Thyroid gland (tissue), 4 donors: Measurements from ENCODE around the gene LAMB1.

Experiments
- CTCF ChIP-seq, 6 experiments: fragments of 200-600 bp in 3 of 6; fragments of 450-650 bp in 3 of 6; sonication (generic) in 3 of 6; IDR thresholded peaks; one replicate each; pipeline ENCODE4 v1.5.1; 2016 to 2019; ENCODE audit warnings: antibody characterized with exemption in 6 of 6, mild to moderate bottlenecking in 2 of 6, inconsistent platforms in 1 of 6, moderate library complexity in 1 of 6
- POLR2A ChIP-seq, 2 donors: fragments of 450-650 bp; IDR thresholded peaks; one replicate each; pipeline ENCODE4 v1.6.1; 2017; ENCODE audit warnings: antibody characterized with exemption in 2 of 2, mild to moderate bottlenecking in 2 of 2, moderate library complexity in 1 of 2

- TF ChIP-seq CTCF (IDR thresholded peaks at IDR 0.05): no peak
- no peak for TF ChIP-seq POLR2A (IDR thresholded peaks at IDR 0.05)
Observed at GRCh38 chr7:107933386-107934013, 69.5 kb downstream of the LAMB1 start.
